Measurements from ENCODE around the gene CSTPP1.

Gene CSTPP1

DNA sequence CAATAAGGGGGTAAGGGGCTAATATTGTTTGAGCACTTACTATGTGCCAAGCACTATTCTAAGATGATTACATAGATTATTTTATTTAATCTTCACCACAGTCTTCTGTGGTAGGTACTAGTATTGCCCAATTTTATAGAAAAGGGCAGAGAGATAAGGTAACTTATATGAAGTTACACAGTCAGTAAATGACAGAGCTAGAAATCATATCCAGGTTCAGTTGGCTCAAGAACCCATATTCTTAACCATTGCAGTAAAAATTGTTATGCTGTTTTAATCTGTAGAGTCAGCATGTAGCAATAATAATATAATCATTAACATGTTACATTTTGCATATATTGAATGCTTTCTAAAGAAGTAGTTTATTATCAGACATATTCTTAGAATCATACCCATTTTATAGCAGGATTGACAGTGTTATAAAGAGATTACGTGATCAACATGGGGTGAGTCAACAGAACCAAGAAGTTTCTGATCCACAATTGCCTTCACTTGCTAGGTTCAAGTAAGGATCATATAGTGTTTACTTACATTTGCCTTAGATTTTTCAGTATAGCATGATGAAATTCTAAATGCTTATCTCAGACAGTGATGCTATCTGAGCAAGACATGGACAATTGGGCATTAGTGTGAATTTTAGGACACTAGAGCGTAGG is 46.4 kb downstream of the CSTPP1 start:
- Histone ChIP-seq H3K27ac (replicated peaks) (no peak overlapping the region), H3K27me3 (ENCODE audit: insufficient read depth, poor library complexity, severe bottlenecking) (no peaks in the 10 kb centered on the region), H3K4me3 (replicated peaks; ENCODE audit: insufficient read depth, low read length) (no peak overlapping the region)
- TF ChIP-seq, protein P1, sequence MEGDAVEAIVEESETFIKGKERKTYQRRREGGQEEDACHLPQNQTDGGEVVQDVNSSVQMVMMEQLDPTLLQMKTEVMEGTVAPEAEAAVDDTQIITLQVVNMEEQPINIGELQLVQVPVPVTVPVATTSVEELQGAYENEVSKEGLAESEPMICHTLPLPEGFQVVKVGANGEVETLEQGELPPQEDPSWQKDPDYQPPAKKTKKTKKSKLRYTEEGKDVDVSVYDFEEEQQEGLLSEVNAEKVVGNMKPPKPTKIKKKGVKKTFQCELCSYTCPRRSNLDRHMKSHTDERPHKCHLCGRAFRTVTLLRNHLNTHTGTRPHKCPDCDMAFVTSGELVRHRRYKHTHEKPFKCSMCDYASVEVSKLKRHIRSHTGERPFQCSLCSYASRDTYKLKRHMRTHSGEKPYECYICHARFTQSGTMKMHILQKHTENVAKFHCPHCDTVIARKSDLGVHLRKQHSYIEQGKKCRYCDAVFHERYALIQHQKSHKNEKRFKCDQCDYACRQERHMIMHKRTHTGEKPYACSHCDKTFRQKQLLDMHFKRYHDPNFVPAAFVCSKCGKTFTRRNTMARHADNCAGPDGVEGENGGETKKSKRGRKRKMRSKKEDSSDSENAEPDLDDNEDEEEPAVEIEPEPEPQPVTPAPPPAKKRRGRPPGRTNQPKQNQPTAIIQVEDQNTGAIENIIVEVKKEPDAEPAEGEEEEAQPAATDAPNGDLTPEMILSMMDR (IDR thresholded peaks at IDR 0.05; ENCODE audit: insufficient read depth, low read length), result no peak
- TF ChIP-seq, protein P2, sequence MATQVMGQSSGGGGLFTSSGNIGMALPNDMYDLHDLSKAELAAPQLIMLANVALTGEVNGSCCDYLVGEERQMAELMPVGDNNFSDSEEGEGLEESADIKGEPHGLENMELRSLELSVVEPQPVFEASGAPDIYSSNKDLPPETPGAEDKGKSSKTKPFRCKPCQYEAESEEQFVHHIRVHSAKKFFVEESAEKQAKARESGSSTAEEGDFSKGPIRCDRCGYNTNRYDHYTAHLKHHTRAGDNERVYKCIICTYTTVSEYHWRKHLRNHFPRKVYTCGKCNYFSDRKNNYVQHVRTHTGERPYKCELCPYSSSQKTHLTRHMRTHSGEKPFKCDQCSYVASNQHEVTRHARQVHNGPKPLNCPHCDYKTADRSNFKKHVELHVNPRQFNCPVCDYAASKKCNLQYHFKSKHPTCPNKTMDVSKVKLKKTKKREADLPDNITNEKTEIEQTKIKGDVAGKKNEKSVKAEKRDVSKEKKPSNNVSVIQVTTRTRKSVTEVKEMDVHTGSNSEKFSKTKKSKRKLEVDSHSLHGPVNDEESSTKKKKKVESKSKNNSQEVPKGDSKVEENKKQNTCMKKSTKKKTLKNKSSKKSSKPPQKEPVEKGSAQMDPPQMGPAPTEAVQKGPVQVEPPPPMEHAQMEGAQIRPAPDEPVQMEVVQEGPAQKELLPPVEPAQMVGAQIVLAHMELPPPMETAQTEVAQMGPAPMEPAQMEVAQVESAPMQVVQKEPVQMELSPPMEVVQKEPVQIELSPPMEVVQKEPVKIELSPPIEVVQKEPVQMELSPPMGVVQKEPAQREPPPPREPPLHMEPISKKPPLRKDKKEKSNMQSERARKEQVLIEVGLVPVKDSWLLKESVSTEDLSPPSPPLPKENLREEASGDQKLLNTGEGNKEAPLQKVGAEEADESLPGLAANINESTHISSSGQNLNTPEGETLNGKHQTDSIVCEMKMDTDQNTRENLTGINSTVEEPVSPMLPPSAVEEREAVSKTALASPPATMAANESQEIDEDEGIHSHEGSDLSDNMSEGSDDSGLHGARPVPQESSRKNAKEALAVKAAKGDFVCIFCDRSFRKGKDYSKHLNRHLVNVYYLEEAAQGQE (IDR thresholded peaks at IDR 0.05; ENCODE audit: insufficient replicate concordance, low read depth), result no peak
- TF ChIP-seq SPI1 (IDR thresholded peaks at IDR 0.05; ENCODE audit: borderline replicate concordance, low read depth) (no peak), POLR2AphosphoS5 (IDR thresholded peaks at IDR 0.05; ENCODE audit: low read depth) (no peak)
- DNase-seq (ENCODE audit: low read depth in 1 of 2, low spot score in 1 of 2), result no peak

DNA sequence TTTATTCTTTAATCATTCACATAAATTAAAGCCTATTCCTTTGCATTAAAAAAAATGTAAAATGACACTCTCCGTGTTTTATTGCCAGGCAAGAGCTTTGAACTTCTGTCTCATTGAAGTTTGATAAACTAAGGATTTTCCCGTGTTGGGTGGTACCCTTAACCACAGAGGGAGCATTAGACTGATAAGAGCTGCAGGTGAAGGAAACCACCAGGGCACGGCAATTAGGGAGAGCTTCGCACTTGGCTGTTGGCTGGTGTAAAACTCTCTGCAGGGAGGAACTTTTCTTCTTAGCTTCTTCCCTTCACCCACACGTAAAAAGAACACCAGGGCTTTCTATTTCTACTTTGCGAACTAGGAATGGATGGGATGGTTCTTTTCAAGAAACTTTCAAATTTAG is 47.0 kb downstream of the CSTPP1 start:
- Histone ChIP-seq H3K27me3 (ENCODE audit: insufficient read depth, poor library complexity, severe bottlenecking) (no peaks in the 10 kb centered on the region), H3K27ac (replicated peaks) (no peak overlapping the region), H3K4me3 (replicated peaks; ENCODE audit: insufficient read depth, low read length) (no peak overlapping the region)
- DNase-seq (ENCODE audit: low read depth in 1 of 2, low spot score in 1 of 2), result no peak
- no peak for TF ChIP-seq GABPA (IDR thresholded peaks at IDR 0.05; ENCODE audit: low read depth)
- no peak for TF ChIP-seq POLR2AphosphoS5 (IDR thresholded peaks at IDR 0.05; ENCODE audit: low read depth)
- TF ChIP-seq, protein P1 (IDR thresholded peaks at IDR 0.05; ENCODE audit: insufficient read depth, low read length), result no peak
- TF ChIP-seq, protein P2 (IDR thresholded peaks at IDR 0.05; ENCODE audit: insufficient replicate concordance, low read depth), result no peak
- no peak for TF ChIP-seq SPI1 (IDR thresholded peaks at IDR 0.05; ENCODE audit: borderline replicate concordance, low read depth)

DNA sequence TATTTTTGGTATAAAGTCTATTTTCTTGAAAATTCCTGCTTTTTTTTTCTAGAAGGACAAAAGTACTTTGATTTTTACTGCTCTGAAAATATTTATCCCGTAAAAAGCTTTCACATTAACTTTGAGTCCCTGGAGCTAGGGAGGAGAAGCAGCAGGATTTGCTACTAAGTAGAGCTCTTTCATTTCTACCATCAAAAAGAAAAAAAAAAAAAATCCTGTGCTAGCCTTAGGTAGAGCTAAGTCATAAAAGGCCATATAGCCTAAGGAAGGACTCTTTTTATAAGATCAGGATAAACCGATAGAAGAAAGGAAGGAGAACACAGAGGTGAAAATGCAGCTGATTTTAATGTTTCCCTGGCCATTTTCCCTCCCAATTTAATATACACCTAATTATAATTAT is 48.0 kb downstream of the CSTPP1 start:
- Histone ChIP-seq H3K4me3 (replicated peaks; ENCODE audit: insufficient read depth, low read length) (no peak overlapping the region), H3K27me3 (ENCODE audit: insufficient read depth, poor library complexity, severe bottlenecking) (no peaks in the 10 kb centered on the region), H3K27ac (replicated peaks) (no peak overlapping the region)
- no peak for DNase-seq (ENCODE audit: low read depth in 1 of 2, low spot score in 1 of 2)
- no peak for TF ChIP-seq POLR2AphosphoS5 (IDR thresholded peaks at IDR 0.05; ENCODE audit: low read depth)
- TF ChIP-seq, protein P1 (IDR thresholded peaks at IDR 0.05; ENCODE audit: insufficient read depth, low read length), result no peak
- TF ChIP-seq, protein P2 (IDR thresholded peaks at IDR 0.05; ENCODE audit: insufficient replicate concordance, low read depth), result no peak
- no peak for TF ChIP-seq SPI1 (IDR thresholded peaks at IDR 0.05; ENCODE audit: borderline replicate concordance, low read depth)
- TF ChIP-seq GABPA (IDR thresholded peaks at IDR 0.05; ENCODE audit: low read depth), result no peak

Data from HL-60 (cell line).